ENCODE results near the gene CCL14.
"Not testable (repeated sequence)": the region's sequence is repeated elsewhere in the genome, so short reads cannot be mapped to it uniquely, and the experiment has no call there.

The CCL14 gene

GRCh38 chr17:35986643-35987042 is at the start of gene CCL14:
Gene CCL14, minus strand, starts transcription at chr17:35986729. Its CDS starts 80 bp downstream, at chr17:35986649.
- DNase-seq, result no peak

- DNase-seq, result no peak
Observed at GRCh38 chr17:36036235-36036634, 49.7 kb upstream of the CCL14 start.

GRCh38 chr17:36034127-36034526 is 47.6 kb upstream of the CCL14 start:
- DNase-seq, result no peak

GRCh38 chr17:36030956-36031355 is 44.4 kb upstream of the CCL14 start:
- DNase-seq, result no peak

GRCh38 chr17:36027761-36028160 is 41.2 kb upstream of the CCL14 start:
- DNase-seq, result no peak

GRCh38 chr17:36024106-36024869 is 37.8 kb upstream of the CCL14 start:
- DNase-seq, result no peak

GRCh38 chr17:36019423-36019822 is 32.9 kb upstream of the CCL14 start:
- DNase-seq, result no peak

- DNase-seq, result no peak
Observed at GRCh38 chr17:36017799-36018198, 31.3 kb upstream of the CCL14 start, which contains the start of gene CCL23. Gene CCL23, minus strand, starts transcription at chr17:36017972. Its CDS starts 75 bp downstream, at chr17:36017897.

- DNase-seq, result no peak
Observed at GRCh38 chr17:36016555-36016954, 30.0 kb upstream of the CCL14 start.

- DNase-seq, result not testable (repeated sequence)
Observed at GRCh38 chr17:36015895-36016294, 29.4 kb upstream of the CCL14 start.

- DNase-seq, result no peak
Observed at GRCh38 chr17:36014946-36015345, 28.4 kb upstream of the CCL14 start.

- no peak for DNase-seq
Observed at GRCh38 chr17:36011201-36011600, 24.7 kb upstream of the CCL14 start.

- peak; percentile 17 for DNase-seq
Observed at GRCh38 chr17:36008998-36009665, 22.6 kb upstream of the CCL14 start.

GRCh38 chr17:36004594-36005108 is 18.1 kb upstream of the CCL14 start:
- DNase-seq, result no peak

- no peak for DNase-seq
Observed at GRCh38 chr17:36002631-36003030, 16.1 kb upstream of the CCL14 start.

GRCh38 chr17:36001862-36002603 is 15.5 kb upstream of the CCL14 start:
- DNase-seq, result no peak

- no peak for DNase-seq
Observed at GRCh38 chr17:36001110-36001771, 14.7 kb upstream of the CCL14 start, which contains the start of gene CCL15. Gene CCL15, minus strand, starts transcription at chr17:36001553. Its CDS starts 61 bp downstream, at chr17:36001492.

GRCh38 chr17:36000732-36001109 is 14.2 kb upstream of the CCL14 start:
- DNase-seq, result no peak

GRCh38 chr17:35998756-35999155 is 12.2 kb upstream of the CCL14 start:
- no peak for DNase-seq

GRCh38 chr17:35998018-35998545 is 11.6 kb upstream of the CCL14 start:
- no peak for DNase-seq

- DNase-seq, result not testable (repeated sequence)
Observed at GRCh38 chr17:35995346-35995745, 8.8 kb upstream of the CCL14 start.

- no peak for DNase-seq
Observed at GRCh38 chr17:35991075-35991474, 4.5 kb upstream of the CCL14 start.
